MV-4-11 (cell line): ENCODE data around the gene SLC11A2.
A peak's percentile ranks its signal among the peaks of the same experiment; 100 is the strongest.
"Not testable (repeated sequence)": the region's sequence is repeated elsewhere in the genome, so short reads cannot be mapped to it uniquely, and the experiment has no call there.

Experiments
- DNase-seq: peaks from one replicate; lab custom pipeline; 2025; lab: John Stamatoyannopoulos, UW

Gene SLC11A2

DNA sequence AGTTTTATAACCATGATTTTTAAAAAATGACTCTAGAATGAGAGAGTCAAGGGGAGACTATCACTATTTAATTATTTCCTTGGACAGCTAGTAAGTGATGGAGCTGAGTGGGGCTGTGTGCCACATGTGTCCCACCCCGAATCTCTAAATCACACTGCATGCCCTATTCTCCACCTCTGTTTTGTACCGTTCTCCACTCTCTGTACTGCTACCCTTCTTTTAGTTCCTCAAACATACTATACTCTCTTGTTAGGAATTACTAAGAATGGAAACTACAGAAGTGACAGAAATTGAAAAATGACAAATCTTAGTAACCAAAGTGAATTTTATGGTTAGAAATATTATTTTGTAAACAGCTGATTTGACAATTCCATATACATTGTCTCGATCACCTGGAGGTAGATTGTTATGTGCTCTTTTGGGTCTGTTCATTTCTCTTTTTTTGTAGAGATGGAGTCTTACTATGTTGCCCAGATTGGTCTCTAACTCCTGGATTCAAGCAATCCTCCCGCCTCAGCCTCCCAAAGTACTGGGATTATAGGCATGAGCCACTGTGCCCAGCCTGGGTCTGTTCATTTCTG, 35.9 kb downstream of the SLC11A2 start:
- DNase-seq, result no peak

DNA sequence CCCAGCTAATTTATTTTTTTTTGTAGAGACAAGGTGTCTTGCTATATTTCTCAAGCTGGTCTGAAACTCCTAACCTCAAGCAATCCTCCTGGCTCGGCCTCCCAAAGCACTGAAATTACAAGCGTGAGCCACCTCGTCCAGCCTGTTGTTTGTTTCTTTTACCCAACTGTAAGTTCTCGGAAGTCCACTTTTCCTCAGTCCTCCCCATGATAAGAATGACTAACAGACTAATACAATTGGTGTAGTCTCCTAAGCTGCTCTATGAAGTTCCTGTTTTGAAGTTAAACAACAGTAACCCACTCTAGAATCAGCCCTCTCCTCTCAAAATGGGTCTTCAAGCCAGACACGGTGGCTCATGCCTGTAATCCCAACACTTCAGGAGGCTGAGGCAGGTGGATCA, 37.3 kb downstream of the SLC11A2 start:
- DNase-seq, result no peak

DNA sequence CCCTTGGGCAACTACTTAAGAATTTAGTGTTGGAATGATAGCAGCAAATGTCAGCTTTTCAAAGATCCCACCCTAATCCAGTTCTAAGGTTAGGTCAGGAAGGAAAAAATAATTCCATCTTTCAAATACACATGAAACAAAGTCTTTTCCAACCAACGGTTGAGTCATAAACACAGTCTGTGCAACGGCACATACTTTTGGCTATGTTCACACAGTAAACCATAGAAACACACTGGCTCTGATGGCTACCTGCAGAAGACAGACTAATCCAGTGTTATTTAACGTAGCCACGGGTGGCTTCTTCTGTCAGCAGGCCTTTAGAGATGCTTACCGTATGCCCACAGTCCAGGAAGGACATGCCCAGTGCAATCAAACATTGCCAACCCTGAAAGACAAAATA, 38.1 kb downstream of the SLC11A2 start:
- DNase-seq, result no peak

DNA sequence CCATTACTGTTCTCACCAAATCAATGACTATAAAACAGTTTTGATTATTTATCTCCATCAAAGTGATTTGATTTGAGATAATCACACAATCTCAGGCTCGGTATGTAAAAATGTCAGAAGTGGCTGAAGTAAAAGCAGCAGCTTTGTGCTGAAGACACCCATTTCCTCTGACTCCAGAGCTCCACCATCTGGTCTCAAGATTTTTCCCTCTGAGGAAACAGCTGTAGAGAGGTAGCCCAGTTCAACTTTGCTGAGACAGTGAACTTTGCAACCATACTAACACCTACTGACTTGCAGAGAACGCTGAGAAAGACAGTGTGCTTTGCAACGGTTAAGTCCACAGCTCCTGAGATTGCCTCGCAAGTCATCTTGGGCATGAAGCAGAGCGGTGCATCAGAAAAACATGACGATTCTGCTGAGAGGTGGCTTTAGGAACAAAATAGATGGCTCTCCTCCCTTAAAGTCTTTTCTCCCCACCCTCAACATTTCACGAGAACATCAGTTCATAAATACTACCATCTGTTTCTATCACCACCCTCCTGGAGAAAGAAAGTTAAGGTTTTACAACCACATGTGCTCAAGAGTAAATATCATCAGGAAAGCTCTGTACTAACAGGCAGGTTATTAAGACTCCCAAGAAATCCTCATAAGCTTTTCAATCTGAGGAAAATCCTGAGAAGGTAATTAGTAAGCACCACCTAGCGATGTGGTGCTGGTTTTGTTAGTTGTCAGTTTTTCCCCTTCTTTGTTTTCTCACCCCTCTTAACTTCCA, 39.0 kb downstream of the SLC11A2 start:
- peak; percentile 38 for DNase-seq

DNA sequence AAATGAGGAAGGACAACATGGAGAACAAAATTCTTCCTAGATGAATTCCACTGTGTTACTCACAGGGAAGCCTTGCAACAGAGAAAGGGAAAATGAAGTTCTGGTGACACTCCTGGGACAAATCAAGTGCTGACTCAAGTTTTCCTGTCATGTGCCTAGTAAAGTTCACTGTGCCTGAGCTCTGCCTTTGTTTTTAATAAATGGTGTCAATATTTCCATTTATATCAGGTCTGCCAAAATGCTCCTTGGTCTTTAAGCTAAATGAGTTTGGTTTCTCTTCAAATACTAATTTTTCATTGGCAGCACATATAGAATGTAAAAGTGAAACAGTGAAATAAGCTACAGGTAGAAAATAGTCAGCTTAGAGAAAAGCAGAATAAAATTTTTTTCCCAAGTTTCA, 40.9 kb downstream of the SLC11A2 start:
- no peak for DNase-seq

DNA sequence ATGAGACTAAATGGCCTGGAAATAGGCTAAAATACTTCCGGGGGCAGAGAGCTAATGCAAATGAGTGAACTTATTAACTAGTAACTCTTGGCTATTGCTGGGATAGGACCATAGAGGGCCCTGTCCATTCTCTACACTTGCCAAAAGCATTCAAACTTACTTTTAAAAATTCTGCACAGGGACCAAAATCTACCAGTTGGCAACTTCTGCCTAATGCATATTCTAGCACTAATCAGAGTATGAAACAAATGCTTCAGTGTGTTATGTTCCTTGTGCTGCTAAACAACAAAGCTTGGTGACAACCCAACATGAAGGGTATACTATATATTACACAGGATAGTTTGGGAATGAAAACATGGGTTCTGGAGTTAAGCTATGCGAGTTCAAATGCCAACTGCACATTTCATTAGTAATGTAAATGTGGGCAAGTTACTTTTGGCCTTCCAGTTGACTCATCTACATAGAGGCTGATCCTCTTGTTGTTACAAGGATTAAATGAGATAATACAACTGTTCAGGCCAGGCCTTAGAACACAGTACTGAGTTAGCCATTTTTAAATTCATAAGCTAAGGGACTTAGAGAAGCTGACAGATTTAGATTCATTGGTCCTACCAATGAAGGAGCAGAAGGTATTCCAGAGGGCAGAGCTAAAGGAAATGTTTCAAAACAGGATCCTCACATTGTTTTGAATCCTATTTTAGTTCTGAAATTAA, 41.4 kb downstream of the SLC11A2 start:
- DNase-seq, result no peak

DNA sequence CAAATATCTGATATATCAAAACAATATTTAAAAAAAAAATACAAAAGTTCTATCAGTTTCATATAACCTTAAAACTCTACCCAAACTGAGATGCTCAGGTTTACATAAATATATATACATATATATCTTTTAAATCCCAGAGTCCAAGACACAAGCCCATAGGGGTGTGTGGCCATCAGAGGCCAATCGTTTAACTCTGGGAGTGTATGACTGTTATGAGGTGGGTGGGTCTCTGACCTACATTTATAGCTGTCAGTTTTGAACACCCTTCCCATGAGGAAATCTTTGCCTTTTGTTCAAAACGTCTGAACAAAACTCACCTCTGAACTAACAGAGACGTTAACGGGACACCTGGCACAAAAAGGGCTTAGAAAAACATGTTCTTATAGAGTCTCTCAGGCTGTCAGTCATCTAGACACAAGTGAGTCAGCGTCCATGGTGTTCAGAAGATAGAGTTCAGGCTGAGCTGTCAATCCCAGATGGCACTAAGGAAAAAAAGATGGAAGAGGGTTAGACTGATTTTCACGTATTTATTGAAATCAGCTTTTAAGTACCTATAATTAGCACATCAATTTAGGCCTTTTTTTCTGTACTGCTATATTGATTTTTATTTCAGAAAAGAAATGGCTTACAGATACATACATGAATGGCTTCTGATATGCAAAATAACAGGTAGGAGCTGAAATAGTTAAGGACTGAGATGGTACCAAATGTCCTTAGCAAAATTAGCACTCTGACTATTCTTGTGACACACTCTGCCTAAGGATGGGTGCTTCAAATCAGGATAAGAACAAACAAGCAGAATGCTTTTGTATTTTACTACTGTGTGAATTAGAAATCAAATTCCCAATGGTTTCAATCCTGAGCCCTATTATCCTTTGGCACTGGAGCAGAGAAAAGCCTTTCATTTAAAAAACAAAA, 44.6 kb downstream of the SLC11A2 start:
- DNase-seq, result no peak

DNA sequence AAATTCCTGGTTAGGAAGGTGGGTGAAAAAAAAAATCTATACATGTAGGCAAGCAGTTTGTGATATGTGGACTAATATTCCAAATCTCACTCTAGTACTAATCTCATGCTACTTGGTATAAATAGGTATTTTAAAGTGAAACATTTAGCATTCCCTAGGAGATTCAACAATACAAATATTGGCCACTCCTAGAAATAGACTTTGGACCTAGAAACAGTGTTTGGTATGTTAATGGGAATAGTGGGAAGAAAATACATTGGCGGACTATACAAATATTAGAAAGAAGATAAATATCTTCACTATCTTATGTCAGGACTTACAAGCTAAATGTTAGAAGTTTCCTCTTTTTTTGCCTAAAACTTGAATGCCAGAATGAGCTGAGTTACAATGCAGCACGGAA, 45.6 kb downstream of the SLC11A2 start:
- no peak for DNase-seq

DNA sequence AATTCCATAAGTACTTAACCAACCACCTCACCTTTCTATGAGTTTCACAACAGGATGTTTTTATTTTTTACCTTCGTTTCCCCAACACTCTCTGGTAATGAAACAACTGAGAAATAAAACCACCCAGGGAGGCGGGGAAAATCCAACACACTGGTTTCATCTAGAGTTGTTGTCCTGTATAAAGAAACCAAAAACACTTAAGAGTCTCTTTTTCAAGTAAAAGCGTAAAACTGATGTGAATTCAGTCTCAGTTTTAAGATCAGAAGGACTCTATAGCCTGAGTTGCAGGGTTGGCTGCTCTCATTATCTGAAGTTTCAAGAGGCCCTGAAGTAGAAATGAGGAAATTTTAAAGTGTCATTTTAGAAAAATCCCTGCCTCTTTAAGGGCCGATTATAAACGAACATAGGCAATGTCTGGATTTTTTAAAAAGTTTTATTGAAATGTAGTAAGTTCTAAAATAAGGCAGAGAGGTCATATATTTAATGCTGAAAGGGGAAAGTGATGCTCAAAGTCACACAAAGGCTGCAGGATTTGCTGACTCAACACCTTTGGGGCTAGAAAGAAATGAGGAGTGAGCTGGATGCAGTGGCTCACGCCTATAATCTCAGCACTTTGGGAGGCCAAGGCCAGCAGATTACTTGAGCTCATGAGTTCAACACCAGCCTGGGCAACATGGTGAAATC, 46.7 kb downstream of the SLC11A2 start:
- no peak for DNase-seq

DNA sequence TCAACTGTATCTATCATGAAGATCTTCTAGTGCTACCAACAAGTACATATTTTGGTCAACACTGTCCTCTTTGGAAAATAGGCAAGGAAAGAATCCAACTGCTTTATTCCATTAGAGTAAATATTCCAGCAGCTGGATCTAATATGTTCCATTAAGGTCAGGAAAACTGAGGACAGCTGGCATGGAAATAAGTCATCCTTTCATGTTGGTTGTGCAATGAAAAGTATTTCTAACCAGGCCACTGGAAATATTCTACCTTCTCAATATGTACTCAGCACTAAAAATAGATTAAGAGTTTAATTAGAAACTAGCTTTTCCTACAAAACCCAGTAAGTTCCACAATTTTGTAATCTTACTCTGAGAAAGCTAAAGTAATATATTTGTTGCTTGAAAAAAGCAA, 54.2 kb downstream of the SLC11A2 start:
- no peak for DNase-seq

DNA sequence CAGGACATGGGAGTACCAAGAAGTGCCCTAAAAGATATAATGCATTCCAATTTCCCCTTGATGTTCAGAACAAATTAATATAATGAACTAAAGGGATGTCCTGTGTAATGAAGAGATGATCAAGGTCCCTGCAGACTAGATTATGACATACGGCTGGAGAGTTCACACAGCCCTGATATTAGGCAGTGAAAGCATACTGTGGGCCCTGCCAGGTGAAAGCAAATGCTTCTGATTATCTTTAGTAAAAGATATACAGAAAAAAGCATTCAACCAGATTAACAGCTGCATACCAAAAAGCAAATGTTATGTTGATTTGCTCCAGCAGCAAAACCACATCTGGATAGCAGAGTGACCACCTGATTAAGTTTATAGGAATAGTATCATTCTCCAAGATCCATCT, 61.8 kb downstream of the SLC11A2 start:
- DNase-seq, result no peak

DNA sequence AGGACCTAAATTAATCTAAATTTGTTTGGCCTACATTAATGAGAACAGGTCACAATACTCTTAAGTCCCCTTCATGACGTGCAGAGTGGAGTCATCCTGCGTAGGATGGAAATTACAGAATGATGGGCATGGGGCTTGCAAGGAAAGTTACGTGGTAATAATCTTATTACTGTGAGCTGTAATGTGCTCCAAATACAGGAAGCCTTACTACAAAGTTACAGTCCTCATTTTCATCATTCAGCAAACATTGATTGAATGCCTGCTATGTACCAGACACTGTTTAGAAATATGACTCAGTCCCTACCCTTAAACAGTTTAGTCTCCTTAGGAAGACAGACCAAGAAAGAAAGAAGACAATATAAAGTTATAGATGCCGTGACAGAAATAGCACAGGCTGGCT, 64.5 kb downstream of the SLC11A2 start:
- DNase-seq, result no peak

DNA sequence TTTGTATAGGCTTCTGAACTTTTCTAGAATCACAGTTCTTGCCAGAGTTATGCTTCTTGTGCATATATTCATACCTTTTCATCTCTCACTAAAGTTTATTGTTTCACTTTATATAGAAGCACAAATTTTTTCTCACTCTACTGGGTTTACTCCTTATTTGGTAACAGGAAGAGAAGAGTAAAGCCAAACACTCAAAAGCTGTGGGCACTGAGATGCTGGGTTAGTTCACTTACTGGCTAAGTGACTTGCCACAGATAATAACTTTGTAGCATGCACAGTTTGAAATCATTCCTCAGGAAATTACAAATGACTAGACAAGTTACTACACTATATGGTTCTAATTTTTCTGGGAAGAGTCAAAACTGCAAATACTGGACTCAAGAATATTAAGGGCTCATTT, 66.1 kb downstream of the SLC11A2 start:
- no peak for DNase-seq

DNA sequence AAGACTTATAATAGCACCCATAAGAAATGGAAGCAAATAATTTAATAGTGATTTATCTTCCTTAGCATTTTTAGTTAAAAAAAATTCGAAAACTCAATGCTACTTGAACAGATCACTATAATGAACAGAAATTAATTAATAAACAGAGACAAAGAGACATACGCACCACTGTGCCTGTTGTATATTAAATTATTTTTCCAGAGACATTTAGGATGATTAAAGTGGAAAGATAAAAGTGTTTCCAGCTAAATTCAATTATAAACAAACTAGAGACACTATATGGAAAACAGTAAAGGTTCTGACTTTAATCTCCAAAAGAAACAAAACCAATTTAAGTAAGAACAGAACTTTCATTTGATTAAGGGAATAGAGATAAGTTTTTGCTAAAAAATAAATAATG, 70.5 kb downstream of the SLC11A2 start:
- no peak for DNase-seq

DNA sequence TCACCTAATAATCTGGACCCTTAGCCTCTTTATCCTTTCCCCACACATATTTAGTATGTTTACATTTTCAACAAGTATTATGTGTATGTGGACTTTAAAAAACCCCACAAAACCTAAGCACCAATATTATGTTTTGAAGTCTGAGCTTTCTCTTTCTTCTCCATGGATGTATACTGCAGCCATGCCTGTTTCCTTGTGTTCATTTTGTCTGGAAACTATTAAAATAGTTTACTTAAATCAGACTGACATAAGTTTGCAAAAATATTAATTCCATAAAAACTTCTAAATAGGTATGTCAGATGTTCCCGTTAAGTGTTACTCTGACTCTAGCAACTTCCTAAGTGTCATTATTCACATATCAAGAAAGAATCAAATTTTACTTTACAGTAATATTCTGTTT, 70.9 kb downstream of the SLC11A2 start:
- DNase-seq, result no peak

DNA sequence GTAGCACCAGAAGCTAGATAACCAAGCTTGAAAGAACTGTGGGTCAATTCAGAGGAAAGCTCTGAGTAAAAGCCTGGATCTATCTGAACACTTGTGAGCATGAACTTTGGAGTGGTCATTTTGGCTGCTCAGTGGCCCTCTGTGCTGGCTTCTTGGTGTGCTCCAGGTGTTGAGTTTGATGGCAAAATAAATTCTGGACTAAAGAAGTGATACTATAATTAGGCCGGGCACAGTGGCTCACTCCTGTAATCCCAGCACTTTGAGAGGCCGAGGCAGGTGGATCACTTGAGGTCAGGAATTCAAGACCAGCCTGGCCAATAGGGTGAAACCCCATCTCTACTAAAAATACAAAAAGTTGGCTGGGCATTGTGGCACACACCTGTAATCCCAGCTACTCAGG, 71.4 kb downstream of the SLC11A2 start:
- DNase-seq, result not testable (repeated sequence)

DNA sequence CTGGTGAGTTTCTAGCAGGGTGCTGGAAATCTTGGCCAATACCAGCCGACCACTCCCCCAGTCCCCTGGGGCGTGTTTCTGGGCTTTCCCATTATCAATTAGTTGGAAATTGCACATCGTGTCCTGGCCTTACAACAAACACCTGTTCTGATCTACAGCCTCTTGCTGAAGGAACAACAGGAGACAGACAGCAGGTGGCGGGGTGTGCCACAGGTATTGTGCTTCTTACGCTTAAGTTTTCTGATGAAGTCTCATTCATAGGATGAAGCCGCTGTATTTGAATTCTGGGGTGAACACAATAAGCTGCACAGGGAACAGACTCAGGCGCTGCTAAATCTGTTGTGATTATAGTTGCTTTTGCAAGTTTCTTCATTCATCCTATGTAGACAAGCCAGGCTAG, 73.1 kb downstream of the SLC11A2 start:
- DNase-seq, result no peak

DNA sequence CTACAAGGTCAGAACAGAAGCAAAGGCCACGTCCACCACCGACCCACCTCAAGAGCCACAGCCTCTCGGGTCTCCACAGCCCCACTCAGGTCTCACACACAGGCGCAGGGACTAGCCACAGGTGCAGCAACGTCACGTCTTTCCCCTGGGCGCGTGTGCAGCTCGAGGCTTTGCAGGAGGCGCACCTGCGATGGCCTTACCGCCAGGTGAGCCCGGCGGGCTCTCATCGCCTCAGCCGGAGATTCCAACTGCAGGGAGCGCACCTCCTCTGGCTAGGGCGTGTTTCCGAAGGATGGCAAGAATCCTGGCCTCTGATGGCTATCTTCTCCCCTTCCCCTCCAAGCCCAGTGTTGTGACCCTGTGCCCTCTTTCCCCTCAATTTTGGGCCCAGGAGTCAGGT, 73.7 kb downstream of the SLC11A2 start, which contains the start of gene HIGD1C:
HIGD1C (plus strand) TSS at position 35 of the 400 bp plus-strand sequence. CDS start 1,455 bp downstream, outside the sequence.
- no peak for DNase-seq

DNA sequence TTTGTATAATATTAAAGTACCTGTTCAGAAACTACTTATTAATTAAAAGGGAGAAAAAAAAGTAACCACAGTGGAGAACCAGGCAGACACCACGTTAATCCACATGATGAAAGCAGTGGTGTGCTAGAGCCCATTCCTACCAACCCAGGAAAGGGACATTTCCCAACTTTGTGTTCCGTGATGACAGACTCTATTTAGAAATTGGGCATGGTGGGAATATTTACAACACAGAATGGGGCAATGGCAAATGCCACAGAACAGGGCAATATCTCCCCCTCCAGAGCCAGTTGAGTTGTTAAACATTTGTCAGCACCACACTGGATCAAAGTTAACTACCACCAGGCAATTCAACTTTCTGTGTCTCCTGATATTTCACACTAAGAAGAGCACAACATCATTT, 75.1 kb downstream of the SLC11A2 start:
- DNase-seq, result no peak

DNA sequence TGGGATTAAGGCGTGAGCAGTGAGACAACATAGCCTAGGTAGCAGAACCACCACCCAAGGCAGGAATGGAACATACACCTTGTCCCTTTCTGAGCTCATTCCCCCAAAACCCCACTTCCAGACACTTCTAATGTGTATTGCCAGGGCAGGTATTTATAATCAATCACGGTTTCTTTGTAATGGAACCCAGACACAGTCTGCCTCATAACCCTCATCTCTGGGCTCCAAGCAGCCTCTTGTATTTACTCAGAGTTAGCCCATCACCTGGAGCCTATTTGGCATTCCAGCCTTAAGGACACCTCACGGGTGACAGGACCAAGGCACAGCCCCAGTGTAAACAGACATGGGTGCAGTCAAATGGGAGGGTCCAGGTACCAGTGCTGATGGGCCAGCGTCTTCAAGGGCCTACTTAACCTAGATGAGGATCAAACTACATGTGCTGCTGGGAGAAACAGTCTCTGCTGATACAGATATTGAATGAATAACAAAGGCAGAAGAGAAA, 76.3 kb downstream of the SLC11A2 start:
- no peak for DNase-seq

DNA sequence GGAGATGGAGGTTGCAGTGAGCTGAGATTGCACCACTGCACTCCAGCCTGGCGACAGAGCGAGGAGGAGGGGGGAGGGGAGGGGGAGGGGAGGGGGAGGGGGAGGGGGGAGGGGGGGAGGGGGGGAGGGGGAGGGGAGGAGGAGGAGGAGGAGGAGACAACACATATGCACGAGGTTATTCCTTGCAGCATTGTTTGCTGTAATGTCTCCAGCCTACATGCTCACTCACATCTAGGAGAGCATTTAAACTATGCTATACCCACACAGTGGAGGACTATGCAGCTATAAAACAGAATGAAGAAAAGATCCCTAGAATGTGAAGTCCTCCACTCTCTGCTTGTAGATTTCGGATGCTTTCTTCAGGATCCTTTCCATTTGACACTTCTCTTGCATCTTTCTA, 77.4 kb downstream of the SLC11A2 start:
- DNase-seq, result no peak
